B cell (primary cell): ENCODE measurements around the gene SFSWAP. TPM values are rescaled to one million over a fixed set of nuclear protein-coding genes. Genes with fewer than 3 reads are reported as not detected.

ENCODE experiments used
- ATAC-seq: fragments of 200-7000 bp; cut with Tn5 transposase; one replicate; pipeline ENCODE4 v1.10.0; 2021; ENCODE audit warnings: low read depth, mild to moderate bottlenecking, moderate number of reproducible peaks, moderate library complexity
- CTCF ChIA-PET: fragments of 350-600 bp; sonication (Branson Sonifier 250); formaldehyde crosslinking; loops from one replicate; lab custom pipeline; 2021; ENCODE audit warnings: antibody characterized with exemption, inconsistent platforms; lab: Charles Lee
- POLR2A ChIA-PET: fragments of 350-600 bp; sonication (Branson Sonifier 250); formaldehyde crosslinking; loops from one replicate; lab custom pipeline; 2021; ENCODE audit warnings: antibody characterized with exemption; lab: Charles Lee
- DNase-seq: peaks from one replicate; pipeline ENCODE4 v3.0.0; 2013
- H2AFZ ChIP-seq: 2 replicates; pipeline ENCODE4 v1.6.1; 2012; ENCODE audit warnings: mild to moderate bottlenecking, low read depth, low read length; ENCODE audit not compliant: insufficient read depth, poor library complexity, severe bottlenecking
- H3K27ac ChIP-seq, 2 donors: 1 replicate in 1 of 2; 2 replicates in 1 of 2; pipeline ENCODE4 v1.5.1; 2012 to 2013; ENCODE audit warnings: low read length in 2 of 2, mild to moderate bottlenecking in 2 of 2, moderate library complexity in 1 of 2
- H3K27me3 ChIP-seq, 4 experiments: fragments of 200-600 bp in 1 of 4; sonication (generic) in 1 of 4; replicated peaks in 1 of 4; 1 replicate in 2 of 4; 2 replicates in 2 of 4; pipeline versions ENCODE4 v1.6.1 to v1.7.0; 2013 to 2016; ENCODE audit warnings: low read length in 3 of 4, mild to moderate bottlenecking in 2 of 4, mixed read lengths in 1 of 4, moderate library complexity in 1 of 4; ENCODE audit not compliant: insufficient read depth in 4 of 4, control insufficient read depth in 3 of 4; ENCODE audit errors: control extremely low read depth in 1 of 4
- H3K36me3 ChIP-seq, 2 experiments: replicated peaks in 1 of 2; 1 replicate in 1 of 2; 2 replicates in 1 of 2; pipeline versions ENCODE4 v1.6.1 to v1.7.1; 2013; ENCODE audit warnings: low read length in 1 of 2; ENCODE audit not compliant: insufficient read depth in 2 of 2, control insufficient read depth in 1 of 2; ENCODE audit errors: control extremely low read depth in 1 of 2, extremely low read depth in 1 of 2
- H3K4me1 ChIP-seq, 2 donors: fragments of 200-600 bp in 1 of 2; sonication (generic) in 1 of 2; 1 replicate in 1 of 2; 2 replicates in 1 of 2; pipeline versions ENCODE4 v1.5.1 to v1.6.1; 2013 to 2017; ENCODE audit warnings: low read length in 2 of 2; ENCODE audit not compliant: control insufficient read depth in 2 of 2, insufficient read depth in 2 of 2
- H3K4me2 ChIP-seq: replicated peaks from 2 replicates; pipeline ENCODE3; 2012; ENCODE audit warnings: mild to moderate bottlenecking, low read depth, low read length; ENCODE audit not compliant: poor library complexity, severe bottlenecking
- H3K4me3 ChIP-seq, 5 experiments: fragments of 200-600 bp in 1 of 5; sonication (generic) in 1 of 5; 1 replicate in 3 of 5; 2 replicates in 2 of 5; pipeline versions ENCODE4 v1.5.1 to v1.7.0; 2011 to 2016; ENCODE audit warnings: low read length in 4 of 5, mild to moderate bottlenecking in 4 of 5, low read depth in 2 of 5, control low read depth in 1 of 5, moderate library complexity in 1 of 5; ENCODE audit not compliant: insufficient read depth in 1 of 5; ENCODE audit errors: control extremely low read depth in 1 of 5, extremely low read depth in 1 of 5
- H3K79me2 ChIP-seq: fragments of 200-600 bp; sonication (generic); one replicate; pipeline ENCODE4 v1.6.0; 2016; ENCODE audit warnings: low read length; ENCODE audit not compliant: control insufficient read depth, insufficient read depth
- H3K9ac ChIP-seq: fragments of 200-600 bp; sonication (generic); 2 replicates; pipeline ENCODE4 v1.6.1; 2017; ENCODE audit warnings: mild to moderate bottlenecking, low read length, moderate library complexity
- H3K9me3 ChIP-seq, 3 donors: one replicate each; pipeline versions ENCODE4 v1.6.1 to v1.7.1; 2013; ENCODE audit warnings: low read length in 2 of 3; ENCODE audit not compliant: control insufficient read depth in 2 of 3, insufficient read depth in 1 of 3; ENCODE audit errors: control extremely low read depth in 1 of 3
- H4K20me1 ChIP-seq: 2 replicates; pipeline ENCODE4 v1.6.0; 2012; ENCODE audit warnings: mild to moderate bottlenecking, low read length; ENCODE audit not compliant: insufficient read depth, control insufficient read depth, poor library complexity, severe bottlenecking
- H3K27ac Mint-ChIP-seq: one replicate; pipeline ENCODE4 v1.8.0; 2021; ENCODE audit warnings: mixed read lengths
- H3K27me3 Mint-ChIP-seq: one replicate; pipeline ENCODE4 v1.8.0; 2021; ENCODE audit warnings: mixed read lengths
- H3K4me1 Mint-ChIP-seq: one replicate; pipeline ENCODE4 v1.8.0; 2021; ENCODE audit warnings: mixed read lengths
- H3K4me3 Mint-ChIP-seq: one replicate; pipeline ENCODE4 v1.8.0; 2021; ENCODE audit warnings: mixed read lengths
- H3K9me3 Mint-ChIP-seq: one replicate; pipeline ENCODE4 v1.8.0; 2022; ENCODE audit warnings: mixed read lengths; ENCODE audit not compliant: insufficient read depth
- EZH2 ChIP-seq: IDR thresholded peaks from 2 replicates; pipeline ENCODE4 v1.6.1; 2012; ENCODE audit warnings: borderline replicate concordance, low read depth, mild to moderate bottlenecking, moderate library complexity, low read length; ENCODE audit not compliant: insufficient read depth, poor library complexity, severe bottlenecking
- WGBS: methylation state at CpG from one replicate; pipeline ENCODE4 v1.1.5; 2013; ENCODE audit warnings: missing lambda C conversion rate; ENCODE audit not compliant: insufficient coverage; 5-methylcytosine and 5-hydroxymethylcytosine counted together
- intact Hi-C: fragments of 100-400 bp; cut with micrococcal nuclease; formaldehyde crosslinking; loops from one replicate; pipeline ENCODE4 v1.10.0; 2022
- polyA plus RNA-seq: library from polyadenylated mRNA; depleted of rRNA; stranded (reverse); fragments of >200 nt; gene quantifications from 2 replicates; pipeline ENCODE4 v1.2.3, GENCODE V29; 2012
- total RNA-seq, 2 donors: library from RNA; stranded (reverse); fragments of 120-200 nt in 1 of 2; gene quantifications; 1 replicate in 1 of 2; 2 replicates in 1 of 2; pipeline versions ENCODE4 v1.2.3 to v1.2.4, GENCODE V29; 2013 to 2022
- TF ChIP-seq, protein P1 (sequence below): fragments of 200-600 bp; IDR thresholded peaks from one replicate; pipeline ENCODE4 v1.8.0; 2022; ENCODE audit warnings: antibody characterized with exemption, mild to moderate bottlenecking

SFSWAP gene
- total and polyA plus RNA-seq, 2 donors (not counting 1 experiment from before 2014, with no cell fraction given) = 69.3 to 122 TPM

DNA sequence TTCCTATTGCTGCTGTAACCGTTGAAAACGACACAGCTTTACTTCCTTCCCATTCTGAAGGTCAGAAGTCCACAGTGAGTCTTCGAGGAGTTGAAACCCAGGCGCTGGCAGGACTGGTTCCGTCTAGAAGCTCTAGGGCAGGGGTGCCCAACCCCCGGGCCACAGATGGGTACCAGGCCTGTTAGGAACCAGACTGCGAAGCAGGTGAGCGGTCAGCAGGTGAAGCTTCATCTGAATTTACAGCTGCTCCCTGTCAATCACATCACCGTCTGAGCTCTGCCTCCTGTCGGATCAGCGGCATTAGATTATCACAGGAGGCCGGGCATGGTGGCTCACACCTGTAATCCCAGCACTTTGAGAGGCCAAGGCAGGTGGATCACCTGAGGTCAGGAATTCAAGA, 12.6 kb upstream of the SFSWAP start:
- ATAC-seq = no peak
- WGBS = 67% methylated on average over 12 of the region's 12 CpGs
- POLR2A ChIA-PET = no interaction called here

DNA sequence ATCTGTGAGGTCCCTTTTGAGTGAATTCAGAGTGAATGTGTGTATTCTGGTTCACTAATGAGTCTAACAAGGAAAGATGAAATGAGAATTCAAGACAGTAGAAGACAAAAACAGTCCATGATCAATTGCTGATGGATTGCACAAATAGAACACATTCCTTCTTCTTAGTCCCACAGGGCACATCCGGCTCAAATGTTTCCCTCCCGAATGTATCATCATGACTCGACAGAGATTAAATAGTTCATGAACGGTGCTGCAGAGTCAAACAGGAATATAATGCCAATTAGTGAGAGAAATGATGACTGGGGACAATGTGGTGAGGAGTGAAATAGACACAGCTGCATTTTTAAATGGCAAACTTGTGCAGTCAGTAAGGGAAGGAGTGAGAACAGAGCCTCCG, 11.5 kb upstream of the SFSWAP start:
- intact Hi-C loops = no loop called here
- Histone ChIP-seq H3K36me3 (no peaks in the 10 kb centered on the region), H3K4me3 (no peak overlapping the region), H2AFZ (no peak overlapping the region), H3K4me1 (no peaks in the 10 kb centered on the region), H3K9ac (no peak overlapping the region), H3K27ac (no peak overlapping the region), H3K4me2 (no peak overlapping the region), H4K20me1 (no peaks in the 10 kb centered on the region), H3K79me2 (no peaks in the 10 kb centered on the region), H3K27me3 (peaks cover 0 to 12% (median 4%) of the 10 kb centered on the region in 4 experiments), H3K9me3 (peaks cover 0 to 16% (median 4%) of the 10 kb centered on the region in 3 donors)
- TF ChIP-seq, protein P1, sequence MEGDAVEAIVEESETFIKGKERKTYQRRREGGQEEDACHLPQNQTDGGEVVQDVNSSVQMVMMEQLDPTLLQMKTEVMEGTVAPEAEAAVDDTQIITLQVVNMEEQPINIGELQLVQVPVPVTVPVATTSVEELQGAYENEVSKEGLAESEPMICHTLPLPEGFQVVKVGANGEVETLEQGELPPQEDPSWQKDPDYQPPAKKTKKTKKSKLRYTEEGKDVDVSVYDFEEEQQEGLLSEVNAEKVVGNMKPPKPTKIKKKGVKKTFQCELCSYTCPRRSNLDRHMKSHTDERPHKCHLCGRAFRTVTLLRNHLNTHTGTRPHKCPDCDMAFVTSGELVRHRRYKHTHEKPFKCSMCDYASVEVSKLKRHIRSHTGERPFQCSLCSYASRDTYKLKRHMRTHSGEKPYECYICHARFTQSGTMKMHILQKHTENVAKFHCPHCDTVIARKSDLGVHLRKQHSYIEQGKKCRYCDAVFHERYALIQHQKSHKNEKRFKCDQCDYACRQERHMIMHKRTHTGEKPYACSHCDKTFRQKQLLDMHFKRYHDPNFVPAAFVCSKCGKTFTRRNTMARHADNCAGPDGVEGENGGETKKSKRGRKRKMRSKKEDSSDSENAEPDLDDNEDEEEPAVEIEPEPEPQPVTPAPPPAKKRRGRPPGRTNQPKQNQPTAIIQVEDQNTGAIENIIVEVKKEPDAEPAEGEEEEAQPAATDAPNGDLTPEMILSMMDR = no peak
- TF ChIP-seq EZH2 = no peak
- ChIA-PET CTCF (no interaction called here), POLR2A (no interaction called here)
- DNase-seq (no peak), ATAC-seq (no peak)
- Mint-ChIP-seq H3K9me3 (no peaks in the 10 kb centered on the region), H3K4me3 (no peak overlapping the region), H3K27me3 (peaks cover 26% of the 10 kb centered on the region), H3K4me1 (no peaks in the 10 kb centered on the region), H3K27ac (no peak overlapping the region)
- WGBS = 84% methylated on average over 5 of the region's 5 CpGs

More for the DNA sequence above, 12.6 kb upstream of the SFSWAP start:
- Histone ChIP-seq H3K36me3 (no peaks in the 10 kb centered on the region), H2AFZ (no peak overlapping the region), H3K27me3 (peaks cover 0 to 15% (median 4%) of the 10 kb centered on the region in 4 experiments), H3K27ac (no peak overlapping the region), H3K9ac (no peak overlapping the region), H3K79me2 (no peaks in the 10 kb centered on the region), H3K4me2 (no peak overlapping the region), H3K9me3 (peaks cover 0 to 11% (median 0%) of the 10 kb centered on the region in 3 donors), H4K20me1 (no peaks in the 10 kb centered on the region), H3K4me1 (no peaks in the 10 kb centered on the region), H3K4me3 (no peak overlapping the region)
- CTCF ChIA-PET = no interaction called here
- Mint-ChIP-seq H3K27me3 (peaks cover 34% of the 10 kb centered on the region), H3K4me3 (no peak overlapping the region), H3K27ac (no peak overlapping the region), H3K9me3 (no peaks in the 10 kb centered on the region), H3K4me1 (no peaks in the 10 kb centered on the region)
- intact Hi-C loops = no loop called here
- no peak for DNase-seq
- TF ChIP-seq, protein P1 = no peak
- TF ChIP-seq EZH2 = no peak
